Left ventricle myocardium inferior (tissue), 1 donor: Measurements from ENCODE around the gene ADORA3. TPM values are rescaled to one million over a fixed set of nuclear protein-coding genes. Genes with fewer than 3 reads are reported as not detected.

ENCODE experiments used
- DNase-seq: peaks from one replicate; pipeline ENCODE4 v3.0.0-alpha.2; 2020
- H3K27ac ChIP-seq: fragments of 200-600 bp; replicated peaks from 2 replicates; pipeline ENCODE4 v1.8.0; 2021
- H3K27me3 ChIP-seq: fragments of 200-600 bp; 2 replicates; pipeline ENCODE4 v1.8.0; 2021; ENCODE audit warnings: low read depth
- H3K36me3 ChIP-seq: fragments of 200-600 bp; 2 replicates; pipeline ENCODE4 v1.8.0; 2021
- H3K4me1 ChIP-seq: fragments of 200-600 bp; 2 replicates; pipeline ENCODE4 v1.8.0; 2021
- H3K4me3 ChIP-seq: fragments of 200-600 bp; 2 replicates; pipeline ENCODE4 v1.8.0; 2021; ENCODE audit warnings: mild to moderate bottlenecking, moderate library complexity
- H3K9me3 ChIP-seq: fragments of 200-600 bp; replicated peaks from 2 replicates; pipeline ENCODE4 v1.8.0; 2021
- intact Hi-C: fragments of 100-400 bp; cut with micrococcal nuclease; formaldehyde crosslinking; loops from one replicate; pipeline ENCODE4 v1.11.0; 2022
- total RNA-seq: library from RNA; stranded (reverse); fragmentation: NEBNext Ultra II Directional; extraction: Animal tissue kit (Norgen Biotek cat#: 25700); gene quantifications from one replicate; pipeline ENCODE4 v1.2.1, GENCODE V29; 2021
- TF ChIP-seq, protein P1 (sequence below): fragments of 200-600 bp; IDR thresholded peaks from 2 replicates; pipeline ENCODE4 v1.8.0; 2021; ENCODE audit warnings: antibody characterized with exemption, mild to moderate bottlenecking, borderline replicate concordance
- donor health status: DM: no; HTN: yes; CAD: no; lungs with severe emphysema.

The ADORA3 gene
- total RNA-seq, 1 donor from 2014 or later = 3.1 TPM

DNA sequence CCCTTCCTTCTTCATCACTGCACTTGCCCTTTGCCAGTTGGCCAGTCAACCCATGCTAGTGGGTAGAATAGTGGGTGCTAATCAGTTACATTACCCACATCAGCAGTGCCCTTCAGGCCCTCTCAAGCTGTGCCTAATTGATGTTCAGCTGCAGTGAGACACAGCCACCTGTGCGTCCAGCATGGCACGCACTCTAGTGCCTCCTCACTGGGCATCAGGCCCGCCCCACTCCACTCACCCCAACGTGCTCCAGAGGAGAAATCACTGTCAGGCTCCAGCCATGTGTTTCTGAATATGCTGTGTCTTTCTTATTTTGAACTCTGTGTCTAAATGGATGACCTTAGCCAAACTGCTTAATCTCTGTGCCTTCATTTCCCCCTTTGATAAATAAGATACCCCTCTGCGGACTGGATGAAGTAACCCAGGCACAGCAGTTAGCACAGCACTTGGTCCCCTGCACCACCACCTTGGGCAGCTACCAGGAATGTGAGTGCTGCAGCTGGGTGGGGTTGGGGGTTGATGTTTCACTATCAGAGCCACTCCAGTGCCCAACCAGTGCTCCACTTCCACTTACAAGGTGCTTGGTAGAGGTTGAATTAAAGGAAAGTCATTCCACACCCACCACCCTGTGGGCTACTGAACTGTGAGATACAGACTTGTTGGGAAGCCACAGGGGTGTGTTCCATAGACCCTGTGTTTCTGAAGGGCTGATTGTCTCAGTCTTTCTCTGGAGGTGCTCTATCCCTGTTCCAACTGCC, 8.9 kb upstream of the ADORA3 start:
- peak overlapping the region; percentile 96 for H3K27ac ChIP-seq
- peaks cover 98% of the 10 kb centered on the region for H3K4me1 ChIP-seq
- H3K9me3 ChIP-seq = no peaks in the 10 kb centered on the region
- TF ChIP-seq, protein P1, sequence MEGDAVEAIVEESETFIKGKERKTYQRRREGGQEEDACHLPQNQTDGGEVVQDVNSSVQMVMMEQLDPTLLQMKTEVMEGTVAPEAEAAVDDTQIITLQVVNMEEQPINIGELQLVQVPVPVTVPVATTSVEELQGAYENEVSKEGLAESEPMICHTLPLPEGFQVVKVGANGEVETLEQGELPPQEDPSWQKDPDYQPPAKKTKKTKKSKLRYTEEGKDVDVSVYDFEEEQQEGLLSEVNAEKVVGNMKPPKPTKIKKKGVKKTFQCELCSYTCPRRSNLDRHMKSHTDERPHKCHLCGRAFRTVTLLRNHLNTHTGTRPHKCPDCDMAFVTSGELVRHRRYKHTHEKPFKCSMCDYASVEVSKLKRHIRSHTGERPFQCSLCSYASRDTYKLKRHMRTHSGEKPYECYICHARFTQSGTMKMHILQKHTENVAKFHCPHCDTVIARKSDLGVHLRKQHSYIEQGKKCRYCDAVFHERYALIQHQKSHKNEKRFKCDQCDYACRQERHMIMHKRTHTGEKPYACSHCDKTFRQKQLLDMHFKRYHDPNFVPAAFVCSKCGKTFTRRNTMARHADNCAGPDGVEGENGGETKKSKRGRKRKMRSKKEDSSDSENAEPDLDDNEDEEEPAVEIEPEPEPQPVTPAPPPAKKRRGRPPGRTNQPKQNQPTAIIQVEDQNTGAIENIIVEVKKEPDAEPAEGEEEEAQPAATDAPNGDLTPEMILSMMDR = no peak
- no peaks in the 10 kb centered on the region for H3K27me3 ChIP-seq
- no peak overlapping the region for H3K4me3 ChIP-seq
- peak; percentile 30 for DNase-seq
- intact Hi-C loops = loop anchor here (10.0 kb wide), 1 partner anchor 82 kb away; no protein-coding TSS in a partner anchor
- H3K36me3 ChIP-seq = no peaks in the 10 kb centered on the region

DNA sequence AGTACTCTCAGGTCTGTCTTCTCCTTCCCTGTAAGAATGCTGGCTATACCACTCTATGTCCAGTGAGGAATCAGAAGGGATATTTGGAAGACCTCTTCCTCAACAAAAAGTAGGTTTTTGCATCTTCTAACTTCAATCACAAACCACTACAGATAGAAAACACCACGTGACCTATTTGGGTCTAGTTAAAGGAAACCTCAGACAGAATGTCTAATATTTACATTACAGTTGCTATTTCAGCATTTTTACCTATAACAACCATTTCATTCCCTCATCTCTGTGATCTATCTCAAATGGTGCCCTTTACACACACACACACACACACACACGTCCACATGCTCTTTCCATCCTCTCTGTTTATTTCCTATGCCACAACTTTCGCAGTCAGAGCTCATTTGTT, 7.9 kb upstream of the ADORA3 start:
- TF ChIP-seq, protein P1 = no peak

DNA sequence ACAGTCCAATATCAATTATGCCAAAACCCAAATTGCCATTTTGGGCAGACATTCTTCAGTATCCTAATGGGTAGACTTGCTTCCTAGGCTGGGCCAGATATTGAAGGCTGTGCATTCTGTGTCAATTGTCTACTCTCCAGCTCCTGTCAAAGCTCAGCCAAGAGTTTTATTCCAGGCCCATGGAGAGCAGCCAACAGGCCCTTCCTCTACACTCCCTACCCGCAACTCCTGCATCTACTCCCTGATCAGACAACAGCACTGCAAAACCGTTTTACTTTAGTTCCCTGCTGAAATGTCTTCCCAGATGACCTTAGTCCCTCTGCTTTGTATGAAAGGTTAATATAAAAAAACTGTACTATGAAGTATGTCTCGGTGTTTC, 6.6 kb upstream of the ADORA3 start:
- Histone ChIP-seq H3K36me3 (no peaks in the 10 kb centered on the region), H3K27ac (peak overlapping the region; percentile 92), H3K4me3 (no peak overlapping the region), H3K27me3 (no peaks in the 10 kb centered on the region), H3K4me1 (peaks cover 78% of the 10 kb centered on the region), H3K9me3 (no peaks in the 10 kb centered on the region)
- TF ChIP-seq, protein P1 = no peak
- peak; percentile 72 for DNase-seq
- intact Hi-C loops = loop anchor here (2.0 to 10.0 kb wide), 2 partner anchors 85 to 147 kb away; no protein-coding TSS in a partner anchor

More for the DNA sequence above, 7.9 kb upstream of the ADORA3 start:
- intact Hi-C loops = loop anchor here (10.0 kb wide), 1 partner anchor 83 kb away; no protein-coding TSS in a partner anchor
- Histone ChIP-seq H3K36me3 (no peaks in the 10 kb centered on the region), H3K9me3 (no peaks in the 10 kb centered on the region), H3K27ac (peak overlapping the region; percentile 92), H3K27me3 (no peaks in the 10 kb centered on the region), H3K4me1 (peaks cover 92% of the 10 kb centered on the region), H3K4me3 (no peak overlapping the region)
- no peak for DNase-seq

DNA sequence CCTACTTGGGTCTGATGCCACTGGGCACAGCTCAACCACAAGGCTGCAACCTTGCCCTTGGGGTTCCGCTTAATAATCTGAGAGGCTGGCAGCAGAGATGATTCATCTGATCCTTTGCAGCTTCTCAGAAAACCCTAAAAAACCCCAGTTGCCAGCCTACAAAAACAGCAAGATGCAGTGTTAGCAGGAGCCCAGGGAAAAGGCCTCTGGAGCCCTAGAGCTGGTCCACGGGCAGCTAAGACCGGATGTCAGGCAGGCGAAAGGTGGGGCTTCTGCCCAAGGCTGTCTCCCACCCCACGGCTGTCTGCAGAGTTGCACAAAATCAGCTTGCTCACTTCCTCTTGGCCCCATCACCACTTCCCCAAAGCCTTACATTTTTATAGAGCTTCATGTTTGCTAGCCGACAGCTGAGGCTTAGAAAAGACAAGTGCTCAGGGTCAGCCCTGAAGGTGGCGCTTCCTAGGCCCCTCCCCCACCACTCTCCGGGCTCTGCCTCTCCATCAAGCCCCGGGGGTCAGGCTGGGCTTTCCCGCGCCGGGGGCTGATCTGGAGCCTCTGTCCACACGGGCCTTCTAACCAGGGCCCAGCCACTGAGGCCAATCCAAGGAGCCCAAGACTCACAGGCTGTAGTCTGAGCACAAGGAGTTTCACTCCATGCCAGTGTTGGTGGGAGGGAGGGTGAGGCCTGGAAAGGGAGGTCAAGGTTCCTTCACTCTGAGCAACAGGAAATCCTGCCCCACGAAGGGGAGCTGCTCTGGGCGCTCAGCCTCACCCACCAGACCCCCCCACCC, 4.2 kb upstream of the ADORA3 start:
- Histone ChIP-seq H3K27me3 (no peaks in the 10 kb centered on the region), H3K9me3 (no peaks in the 10 kb centered on the region), H3K36me3 (no peaks in the 10 kb centered on the region), H3K4me1 (peaks cover 59% of the 10 kb centered on the region), H3K27ac (peak overlapping the region; percentile 92), H3K4me3 (peak overlapping the region; percentile 55)
- intact Hi-C loops = loop anchor here (2.0 kb wide), 1 partner anchor 149 kb away; no protein-coding TSS in a partner anchor
- DNase-seq = peak; percentile 82
- TF ChIP-seq, protein P1 = no peak

DNA sequence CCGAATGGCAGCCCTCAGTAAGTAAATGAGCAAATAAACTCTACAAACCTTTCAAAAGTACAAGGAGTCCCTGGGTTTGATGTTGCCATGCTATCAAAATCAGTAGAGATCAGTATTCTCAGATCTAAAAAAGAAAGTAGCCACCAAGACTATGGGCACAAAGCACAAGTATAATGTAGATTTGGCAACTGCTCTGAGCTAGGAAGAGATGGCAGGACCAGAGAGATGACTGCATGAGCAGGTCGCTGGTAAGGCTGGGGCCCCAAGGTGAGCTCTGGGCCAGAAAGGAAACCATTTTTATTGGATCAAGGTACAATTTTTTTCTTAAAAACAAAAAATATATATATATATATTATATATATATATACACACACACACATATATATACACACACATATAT, 3.1 kb upstream of the ADORA3 start:
- Histone ChIP-seq H3K4me3 (no peak overlapping the region), H3K36me3 (no peaks in the 10 kb centered on the region), H3K9me3 (no peaks in the 10 kb centered on the region), H3K27ac (peak overlapping the region; percentile 92), H3K27me3 (no peaks in the 10 kb centered on the region), H3K4me1 (peaks cover 50% of the 10 kb centered on the region)
- intact Hi-C loops = no loop called here
- TF ChIP-seq, protein P1 = no peak
- DNase-seq = no peak
